Measurements from ENCODE around the gene CDC42BPA.
"Not testable (repeated sequence)": the region's sequence is repeated elsewhere in the genome, so short reads cannot be mapped to it uniquely, and the experiment has no call there.

Gene CDC42BPA

GRCh38 chr1:227197064-227197463, 121.2 kb downstream of the CDC42BPA start:
- no peak for DNase-seq

DNA sequence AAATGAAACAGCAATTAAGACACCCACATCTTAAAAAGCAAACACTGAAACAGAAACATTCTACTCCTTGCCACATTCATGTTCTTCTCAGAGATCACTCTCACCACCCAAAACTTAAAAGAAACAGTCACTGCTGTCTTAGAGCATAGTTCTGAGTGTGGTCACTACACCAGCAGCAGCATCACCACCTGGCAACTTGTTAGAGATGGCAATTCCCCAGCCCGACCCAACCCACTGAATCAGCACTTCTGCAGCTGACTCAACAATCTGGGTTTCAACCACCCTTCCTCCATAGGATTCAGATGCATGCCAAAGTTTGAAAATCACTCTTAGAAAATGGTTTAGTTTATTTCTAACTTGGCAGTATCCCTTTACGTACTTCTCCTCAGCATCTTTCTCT, 126.1 kb downstream of the CDC42BPA start:
- no peak for DNase-seq

DNA sequence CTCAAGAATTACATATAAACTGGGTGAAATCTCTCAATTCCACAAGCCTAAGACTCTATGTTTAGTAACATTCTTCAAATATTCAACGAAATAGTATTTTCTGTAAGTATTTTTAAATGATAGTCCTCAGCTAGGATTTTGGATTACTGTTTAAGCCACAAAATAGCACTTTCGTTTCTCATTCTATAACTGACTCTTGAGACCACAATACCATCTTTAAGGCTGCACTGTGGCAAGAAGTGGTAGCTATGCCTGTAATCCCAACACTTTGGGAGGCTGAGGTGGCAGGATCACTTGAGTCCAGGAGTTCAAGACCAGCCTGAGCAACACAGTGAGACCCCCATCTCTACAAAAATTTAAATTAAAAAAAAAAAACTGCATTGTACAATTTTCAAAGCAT, 126.7 kb downstream of the CDC42BPA start:
- DNase-seq: no peak

DNA sequence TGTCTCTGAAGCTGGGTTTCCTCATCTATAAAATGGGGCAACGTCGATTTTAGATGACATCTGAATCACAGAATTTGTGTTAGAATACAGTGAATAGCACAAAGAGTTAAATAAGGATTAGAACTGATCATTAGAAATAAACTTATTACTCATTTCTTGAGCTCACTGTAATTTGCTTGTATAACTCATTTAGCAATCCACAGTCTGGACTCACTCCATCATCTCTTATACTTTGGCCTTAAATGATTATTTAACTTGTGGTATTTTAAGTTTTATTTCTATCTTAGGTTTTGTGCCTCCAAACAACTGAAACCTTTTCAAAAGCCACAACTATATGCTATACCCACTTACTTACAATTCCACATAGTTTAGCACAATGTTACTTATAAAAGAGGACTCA, 128.0 kb downstream of the CDC42BPA start:
- no peak for DNase-seq

GRCh38 chr1:227185291-227185690, 133.0 kb downstream of the CDC42BPA start:
- DNase-seq: no peak

DNA sequence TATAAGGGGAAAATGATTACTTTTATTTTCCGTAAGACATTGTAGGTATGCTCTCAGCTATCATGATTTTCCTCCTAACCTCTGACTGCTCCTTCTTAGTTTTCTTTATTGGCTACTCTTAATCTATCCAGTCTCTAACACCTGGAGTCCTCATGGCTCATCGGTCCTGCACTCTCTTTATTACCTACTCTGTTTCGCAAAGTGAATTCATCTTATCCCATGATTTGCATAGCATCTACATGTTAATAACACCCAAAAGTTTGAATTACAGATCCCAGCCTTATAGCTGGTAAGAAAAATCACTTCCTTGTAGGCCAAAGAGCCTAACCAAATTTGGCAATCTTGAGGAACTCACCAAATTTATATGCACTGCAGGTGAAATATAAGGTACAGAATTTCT, 136.3 kb downstream of the CDC42BPA start:
- DNase-seq: no peak

DNA sequence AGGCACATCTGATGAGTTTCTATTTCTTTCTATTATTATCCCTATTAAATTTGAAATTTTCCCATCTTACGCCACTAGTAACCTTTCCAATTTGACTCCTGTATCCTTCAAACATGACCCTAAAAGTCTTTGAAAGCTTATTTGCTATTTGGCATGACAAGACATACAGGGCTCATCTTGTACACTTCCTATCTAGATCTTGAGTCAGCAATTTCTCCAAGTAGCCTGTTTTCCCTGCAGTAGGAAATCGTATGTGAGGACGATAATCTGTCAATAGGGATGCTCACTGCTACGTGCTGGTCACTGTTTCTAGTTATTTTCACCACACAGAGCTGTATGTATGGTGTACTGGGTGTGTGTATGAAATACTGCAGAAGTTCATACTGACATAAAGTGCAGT, 142.7 kb downstream of the CDC42BPA start:
- no peak for DNase-seq

DNA sequence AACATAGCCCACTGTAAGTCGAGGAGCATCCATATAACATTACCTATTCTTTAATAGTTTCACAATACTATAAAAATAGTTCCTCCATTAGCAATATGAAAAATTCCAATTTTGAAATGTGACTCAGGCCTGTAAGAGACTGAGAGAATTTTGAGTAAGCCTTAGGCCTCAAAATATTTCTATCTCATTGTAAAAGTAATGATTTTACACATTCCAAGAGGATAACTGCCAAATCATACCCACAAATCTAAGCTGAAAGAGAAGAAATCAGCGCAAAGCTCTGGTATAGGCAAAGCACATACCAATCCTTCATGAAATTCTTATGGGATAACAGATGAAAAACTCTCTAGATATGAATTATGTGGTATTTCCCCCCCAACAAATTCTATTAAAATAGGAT, 144.1 kb downstream of the CDC42BPA start:
- no peak for DNase-seq

DNA sequence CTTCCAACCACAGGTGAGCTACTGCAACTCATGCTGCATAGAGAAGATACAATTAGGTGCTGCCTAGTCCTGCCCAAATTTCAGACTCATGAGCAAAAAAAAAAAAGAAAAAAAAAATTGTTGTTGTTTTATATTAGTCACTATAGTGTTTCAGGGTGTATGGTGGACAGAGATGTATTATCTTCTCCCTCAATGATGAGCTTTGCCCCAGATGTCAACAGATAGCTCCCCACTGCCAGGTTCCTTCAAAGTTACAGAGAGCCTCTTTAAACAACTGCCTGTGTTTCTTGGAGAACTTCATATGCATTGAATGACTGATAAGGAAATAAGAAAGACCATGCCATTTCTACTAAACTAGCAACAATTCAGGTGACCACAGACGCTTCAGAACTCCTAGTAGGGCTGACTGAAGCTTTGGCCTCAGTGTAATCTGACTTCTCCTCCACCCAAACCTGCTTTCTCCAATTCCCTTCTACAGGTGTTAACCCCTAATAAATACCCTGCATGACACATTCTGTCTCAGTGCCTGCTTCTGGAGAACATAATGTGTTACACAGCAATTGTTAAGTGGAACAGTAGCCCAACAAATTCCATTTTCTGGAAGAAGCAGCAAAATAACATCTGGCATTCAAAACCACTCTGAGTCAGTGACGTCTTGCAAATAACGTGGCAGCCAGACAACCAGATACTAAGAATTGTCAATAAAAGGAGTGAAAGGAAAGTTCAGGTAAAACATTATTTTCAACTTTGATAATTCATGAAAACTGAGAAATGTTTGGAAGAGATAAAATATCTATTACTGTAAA, 147.7 kb downstream of the CDC42BPA start:
- DNase-seq: no peak

- DNase-seq: no peak
These were observed 148.9 kb downstream of the CDC42BPA start for GRCh38 chr1:227169343-227169742.

DNA sequence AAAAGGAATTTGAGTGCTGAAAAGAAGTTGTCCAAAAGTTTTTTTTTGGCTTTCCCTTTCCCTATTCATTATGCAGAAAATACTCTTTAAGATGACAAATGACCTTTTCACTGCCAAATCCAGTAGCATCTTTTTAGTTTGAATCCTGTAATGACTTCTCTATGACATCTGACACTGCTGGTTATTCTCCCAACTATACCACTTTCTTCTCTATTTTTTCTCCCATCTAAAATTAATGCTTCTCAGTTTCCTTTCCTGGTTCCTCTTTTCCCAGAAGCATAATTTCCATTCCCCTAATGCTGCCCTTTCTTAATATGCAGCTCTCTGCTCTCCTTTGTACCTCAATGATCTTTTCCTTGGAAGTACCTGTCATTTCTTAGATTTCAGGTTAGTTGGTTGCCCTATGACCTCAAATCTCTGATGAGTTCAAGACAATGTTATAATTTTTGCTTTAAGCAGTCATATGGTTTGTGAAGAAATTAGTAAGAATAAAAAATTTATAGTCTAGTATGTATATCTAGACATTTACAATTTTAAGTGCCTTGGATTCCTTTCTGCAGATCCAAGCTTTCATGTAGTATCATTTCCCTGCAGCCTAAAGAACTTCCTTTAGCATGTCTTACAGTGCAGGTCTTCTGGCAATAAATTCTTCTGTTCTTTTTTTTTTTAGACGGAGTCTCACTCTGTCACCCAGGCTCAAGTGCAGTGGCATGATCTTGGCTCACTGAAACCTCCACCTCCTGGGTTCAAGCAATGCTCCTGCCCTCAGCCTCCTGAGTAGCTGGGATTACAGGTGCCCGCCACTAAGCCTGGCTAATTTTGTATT, 150.8 kb downstream of the CDC42BPA start:
- DNase-seq: no peak

DNA sequence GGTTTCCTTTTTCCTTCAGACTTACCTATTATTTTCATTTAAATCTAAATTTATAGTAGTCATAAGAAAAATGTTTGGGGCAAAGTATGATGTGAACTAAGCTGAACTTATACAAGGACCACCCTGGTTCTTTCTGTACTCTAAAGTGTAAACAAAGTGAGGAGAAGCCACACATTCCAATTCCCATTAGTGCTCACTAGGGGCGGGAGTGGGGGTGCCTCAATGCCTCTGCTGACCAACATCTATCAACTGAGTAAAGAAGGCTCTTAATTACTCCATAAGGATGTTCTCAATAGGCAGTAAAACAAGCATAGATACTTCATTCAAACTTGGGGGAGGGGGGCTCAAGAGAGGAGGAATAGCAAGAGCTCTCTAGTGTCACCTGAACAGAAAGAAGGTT, 151.7 kb downstream of the CDC42BPA start:
- DNase-seq: no peak

GRCh38 chr1:227161470-227161869, 156.8 kb downstream of the CDC42BPA start:
- no peak for DNase-seq

GRCh38 chr1:227156520-227156919, 161.8 kb downstream of the CDC42BPA start:
- no peak for DNase-seq

DNA sequence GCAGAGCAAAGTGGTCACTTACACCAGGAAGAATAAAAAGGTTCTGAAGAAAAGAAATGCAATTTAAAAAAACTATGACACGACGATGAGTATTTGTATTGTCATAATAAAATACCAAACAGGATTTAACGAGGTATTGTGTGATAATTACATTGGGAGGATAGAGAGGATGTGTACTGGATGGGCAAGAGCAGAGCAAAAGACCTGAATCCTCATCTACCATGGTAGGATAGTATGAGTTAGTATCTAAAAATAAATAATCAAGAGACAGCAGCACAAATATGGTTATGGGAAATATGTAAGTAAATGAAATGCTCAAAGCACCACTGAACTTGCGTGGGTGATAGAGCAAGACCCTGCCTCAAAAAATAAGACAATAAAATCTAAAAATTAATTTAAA, 162.6 kb downstream of the CDC42BPA start:
- no peak for DNase-seq

DNA sequence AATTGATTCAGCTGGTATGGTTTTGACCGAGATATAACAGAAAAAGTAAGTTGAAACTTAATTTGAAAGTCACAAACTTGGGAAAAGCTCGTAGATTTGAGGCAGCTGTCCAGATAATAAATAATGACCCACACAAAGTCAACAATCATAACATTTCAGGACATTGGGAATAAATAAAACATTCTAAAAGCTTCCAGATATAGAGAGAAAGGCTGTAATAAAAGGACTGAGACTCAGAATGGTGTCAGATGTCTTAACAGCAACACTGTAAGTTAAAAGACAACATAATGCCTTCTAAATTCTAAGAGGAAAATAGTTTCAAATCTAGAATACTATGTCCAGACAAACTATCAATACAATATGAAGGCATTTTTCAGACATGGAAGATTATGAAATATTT, 163.3 kb downstream of the CDC42BPA start:
- no peak for DNase-seq

DNA sequence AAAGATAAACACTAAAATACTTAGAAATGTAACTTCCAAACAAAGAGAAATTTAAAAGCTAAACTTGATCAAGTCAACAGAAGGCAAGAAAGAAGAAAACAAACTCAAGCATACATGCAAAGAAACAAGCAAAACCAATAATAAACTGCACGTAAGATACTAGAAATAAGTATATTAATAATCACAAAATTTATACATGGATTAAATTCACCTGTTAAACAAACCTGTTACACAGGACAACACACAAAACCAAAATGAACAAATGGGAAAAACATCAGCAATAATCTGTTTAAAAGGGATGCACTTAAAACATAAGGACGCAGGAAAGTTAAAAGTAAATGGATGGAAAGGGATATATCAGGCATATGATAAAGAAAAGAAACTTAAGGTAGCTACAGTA, 165.8 kb downstream of the CDC42BPA start:
- no peak for DNase-seq

GRCh38 chr1:227140376-227140775, 177.9 kb downstream of the CDC42BPA start:
- no peak for DNase-seq

DNA sequence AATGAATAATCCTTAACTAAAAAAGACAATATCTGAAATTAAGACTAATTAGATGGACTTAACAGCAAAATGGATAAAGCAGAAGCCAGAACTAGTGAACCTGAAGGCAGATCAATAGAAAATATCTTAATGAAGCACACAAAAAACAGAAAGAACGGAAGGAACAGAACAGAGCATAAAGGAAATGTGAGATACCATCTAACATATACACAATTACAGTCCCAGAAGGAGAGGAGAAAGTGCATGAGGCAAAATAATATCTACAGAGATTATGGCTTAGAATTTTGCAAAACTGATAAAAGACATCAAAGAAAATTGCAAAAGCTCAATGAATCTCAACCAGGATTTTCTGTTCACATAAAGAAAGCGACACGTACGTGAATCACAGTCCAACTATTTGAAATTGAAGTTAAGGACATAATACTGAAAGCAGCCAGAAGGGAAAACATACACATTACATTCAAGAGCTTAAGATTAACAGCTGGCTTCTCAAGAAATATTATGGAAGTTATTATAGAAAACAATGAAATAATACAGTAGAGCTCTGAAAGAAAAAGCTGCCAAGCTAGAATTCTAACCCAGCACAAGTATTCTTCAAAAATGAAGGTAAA, 182.0 kb downstream of the CDC42BPA start:
- DNase-seq: no peak

- no peak for DNase-seq
These were observed 183.5 kb downstream of the CDC42BPA start for GRCh38 chr1:227134686-227135314.

DNA sequence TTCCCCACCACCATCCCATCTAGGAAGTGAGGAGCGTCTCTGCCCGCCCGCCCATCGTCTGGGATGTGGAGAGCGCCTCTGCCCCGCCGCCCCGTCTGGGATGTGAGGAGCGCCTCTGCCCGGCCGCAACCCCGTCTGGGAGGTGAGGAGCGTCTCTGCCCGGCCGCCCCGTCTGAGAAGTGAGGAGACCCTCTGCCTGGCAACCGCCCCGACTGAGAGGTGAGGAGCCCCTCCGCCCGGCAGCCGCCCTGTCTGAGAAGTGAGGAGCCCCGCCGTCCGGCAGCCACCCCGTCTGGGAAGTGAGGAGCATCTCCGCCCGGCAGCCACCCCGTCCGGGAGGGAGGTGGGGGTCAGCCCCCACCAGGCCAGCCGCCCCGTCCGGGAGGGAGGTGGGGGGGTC, 185.6 kb downstream of the CDC42BPA start:
- DNase-seq: not testable (repeated sequence)

GRCh38 chr1:227131193-227131592, 187.1 kb downstream of the CDC42BPA start:
- DNase-seq: no peak

DNA sequence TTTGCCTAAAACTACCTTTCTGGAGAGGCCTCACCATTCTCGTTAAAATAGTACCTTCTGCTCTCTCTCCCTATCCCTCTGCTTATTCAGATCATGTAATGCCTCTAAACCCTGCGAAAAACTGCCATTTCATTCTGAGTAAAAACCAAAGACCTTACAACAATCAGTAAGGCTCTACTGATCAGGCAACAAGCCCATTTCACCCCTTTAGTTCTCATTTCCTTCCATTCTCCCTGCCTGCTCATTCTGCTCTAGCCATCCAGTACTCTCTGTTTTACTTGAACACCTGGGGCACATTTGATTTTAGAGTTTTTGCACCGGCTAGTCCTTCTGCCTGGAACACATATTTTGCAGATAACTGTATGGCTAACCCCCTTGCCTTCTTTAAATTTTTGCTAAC, 190.4 kb downstream of the CDC42BPA start:
- no peak for DNase-seq
